HepG2 (cell line): ENCODE results near the gene SRPK3.

Source experiments
- CEBPB ChIP-seq: IDR thresholded peaks from 2 replicates; pipeline ENCODE4 v1.6.1; 2011; ENCODE audit warnings: low read depth, low read length, improper control_type of control experiment, borderline replicate concordance
- CTCF ChIP-seq: sonication (generic); formaldehyde crosslinking; IDR thresholded peaks from 2 replicates; pipeline ENCODE4 v1.5.0; 2020; ENCODE audit warnings: mild to moderate bottlenecking, missing genetic modification reagents, moderate library complexity
- DPF2 ChIP-seq: sonication (generic); formaldehyde crosslinking; IDR thresholded peaks from 2 replicates; pipeline ENCODE4 v1.4.0; 2020; ENCODE audit warnings: mild to moderate bottlenecking, low read depth, missing genetic modification reagents, borderline replicate concordance
- GTF2F1 ChIP-seq: fragments of 150-350 bp; IDR thresholded peaks from 2 replicates; pipeline ENCODE4 v1.6.1; 2014; ENCODE audit warnings: low read length
- IRF1 ChIP-seq: sonication (generic); formaldehyde crosslinking; IDR thresholded peaks from 2 replicates; pipeline ENCODE4 v1.4.0; 2020; ENCODE audit warnings: low read depth, mild to moderate bottlenecking, missing genetic modification reagents
- MAFF ChIP-seq: IDR thresholded peaks from 2 replicates; pipeline ENCODE4 v1.6.1; 2011; ENCODE audit warnings: low read depth, low read length, improper control_type of control experiment
- NFE2L1 ChIP-seq: sonication (generic); formaldehyde crosslinking; IDR thresholded peaks from 2 replicates; pipeline ENCODE4 v1.4.0; 2020; ENCODE audit warnings: missing genetic modification reagents, mild to moderate bottlenecking, borderline replicate concordance
- NR3C1 ChIP-seq: sonication (generic); formaldehyde crosslinking; IDR thresholded peaks from 2 replicates; pipeline ENCODE4 v1.4.0; 2020; ENCODE audit warnings: missing genetic modification reagents
- POLR2A ChIP-seq, 2 experiments: IDR thresholded peaks; 2 replicates each; pipeline ENCODE4 v1.6.1; 2011; ENCODE audit warnings: low read depth in 2 of 2, low read length in 2 of 2, mild to moderate bottlenecking in 1 of 2, moderate library complexity in 1 of 2; ENCODE audit not compliant: insufficient read depth in 1 of 2
- POLR2AphosphoS5 ChIP-seq: IDR thresholded peaks from 2 replicates; pipeline ENCODE4 v1.6.1; 2012; ENCODE audit warnings: low read depth, low read length
- RAD21 ChIP-seq: fragments of 450-650 bp; formaldehyde crosslinking; IDR thresholded peaks from 2 replicates; pipeline ENCODE4 v1.5.0; 2020; ENCODE audit warnings: mild to moderate bottlenecking
- YY1 ChIP-seq: IDR thresholded peaks from 2 replicates; pipeline ENCODE4 v1.6.1; 2011; ENCODE audit warnings: low read length, low read depth, moderate library complexity, mild to moderate bottlenecking; ENCODE audit not compliant: insufficient read depth, insufficient replicate concordance
- ZBTB49 ChIP-seq: sonication (generic); formaldehyde crosslinking; IDR thresholded peaks from 2 replicates; pipeline ENCODE4 v1.4.0; 2020; ENCODE audit warnings: missing genetic modification reagents, borderline replicate concordance
- ZNF335 ChIP-seq: sonication (generic); formaldehyde crosslinking; IDR thresholded peaks from 2 replicates; pipeline ENCODE4 v1.4.0; 2020; ENCODE audit warnings: missing genetic modification reagents

- TF ChIP-seq RAD21 (CRISPR knock-in tag) (no peak), ZNF335 (CRISPR knock-in tag) (no peak), YY1 (no peak), DPF2 (CRISPR knock-in tag) (no peak), CTCF (CRISPR knock-in tag) (no peak), ZBTB49 (no peak), NR3C1 (CRISPR knock-in tag) (no peak), POLR2AphosphoS5 (no peak), IRF1 (CRISPR knock-in tag) (no peak), NFE2L1 (CRISPR knock-in tag) (no peak), GTF2F1 (no peak), MAFF (no peak), POLR2A (IDR thresholded peaks at IDR 0.05; ENCODE audit: insufficient read depth in 1 of 2, low read depth in 2 of 2, low read length in 2 of 2) (no peak), CEBPB (no peak)
Measured at GRCh38 chrX:153819384-153820040, 38.7 kb downstream of the SRPK3 start.
